Vagina (tissue), 2 donors: ENCODE measurements around the gene TIGIT. TPM values are rescaled to one million over a fixed set of nuclear protein-coding genes. Genes with fewer than 3 reads are reported as not detected.

ENCODE experiments used
- DNase-seq, 2 donors: peaks; one replicate each; pipeline ENCODE4 v3.0.0-alpha.2; 2017; ENCODE audit errors: extremely low spot score in 2 of 2
- H3K27ac ChIP-seq: fragments of 200-600 bp; sonication (generic); one replicate; pipeline ENCODE4 v1.5.1; 2019
- H3K27me3 ChIP-seq: fragments of 200-600 bp; sonication (generic); one replicate; pipeline ENCODE4 v1.5.1; 2019
- H3K36me3 ChIP-seq, 2 donors: fragments of 200-600 bp; sonication (generic); one replicate each; pipeline ENCODE4 v1.5.1; 2017 to 2019
- H3K4me1 ChIP-seq: fragments of 200-600 bp; sonication (generic); one replicate; pipeline ENCODE4 v1.5.1; 2019
- H3K4me3 ChIP-seq, 2 donors: fragments of 200-600 bp; sonication (generic); 1 replicate in 1 of 2; 2 replicates in 1 of 2; pipeline ENCODE4 v1.5.1; 2016 to 2019
- H3K9me3 ChIP-seq: fragments of 200-600 bp; sonication (generic); one replicate; pipeline ENCODE4 v1.5.1; 2019
- POLR2A ChIP-seq, 2 donors: fragments of 450-650 bp; IDR thresholded peaks; one replicate each; pipeline ENCODE4 v1.6.1; 2017; ENCODE audit warnings: antibody characterized with exemption in 2 of 2, mild to moderate bottlenecking in 2 of 2, moderate library complexity in 2 of 2
- POLR2AphosphoS5 ChIP-seq, 2 donors: sonication (generic); formaldehyde crosslinking; IDR thresholded peaks; one replicate each; pipeline ENCODE4 v1.9.0; 2017; ENCODE audit warnings: antibody characterized with exemption in 2 of 2, mild to moderate bottlenecking in 2 of 2, low read depth in 1 of 2; ENCODE audit not compliant: insufficient read depth in 1 of 2
- intact Hi-C: fragments of 100-400 bp; cut with DNase I; formaldehyde crosslinking; loops from one replicate; pipeline ENCODE4 v1.15.1; 2023
- total RNA-seq: library from RNA; depleted of rRNA; stranded (reverse); fragments of >200 nt; gene quantifications from one replicate; pipeline ENCODE4 v1.2.3, GENCODE V29; 2016
- TF ChIP-seq, protein P1 (sequence below), 3 experiments: fragments of 450-650 bp in 2 of 3; fragments of 200-600 bp in 1 of 3; sonication (generic) in 1 of 3; IDR thresholded peaks; one replicate each; pipeline ENCODE4 v1.5.1; 2017 to 2019; ENCODE audit warnings: antibody characterized with exemption in 3 of 3, mild to moderate bottlenecking in 2 of 3, moderate library complexity in 2 of 3

The TIGIT gene
- total RNA-seq = 8.6 TPM

GRCh38 chr3:114293838-114294535 lies at the start of gene TIGIT:
Gene TIGIT, plus strand, starts transcription at chr3:114294028. Its CDS starts 34 bp downstream, at chr3:114294062.
- Histone ChIP-seq H3K4me1 (no peaks in the 10 kb centered on the region), H3K36me3 (no peaks in the 10 kb centered on the region), H3K9me3 (no peaks in the 10 kb centered on the region), H3K27ac (no peak within 1 kb of the TSS), H3K4me3 (no peak within 1 kb of the TSS), H3K27me3 (no peaks in the 10 kb centered on the region)
- intact Hi-C loops = loop anchor here (5.0 kb wide), 1 partner anchor 168 kb away; no protein-coding TSS in a partner anchor
- no peak for TF ChIP-seq POLR2AphosphoS5 (IDR thresholded peaks at IDR 0.05; ENCODE audit: insufficient read depth in 1 of 2, low read depth in 1 of 2)
- DNase-seq = no peak

GRCh38 chr3:114252954-114253353 lies 40.9 kb upstream of the TIGIT start:
- Histone ChIP-seq H3K36me3 (no peaks in the 10 kb centered on the region), H3K27ac (no peak overlapping the region), H3K9me3 (no peaks in the 10 kb centered on the region), H3K4me3 (no peak overlapping the region), H3K27me3 (no peaks in the 10 kb centered on the region), H3K4me1 (no peaks in the 10 kb centered on the region)
- DNase-seq = no peak
- intact Hi-C loops = no loop called here
- TF ChIP-seq, protein P1, sequence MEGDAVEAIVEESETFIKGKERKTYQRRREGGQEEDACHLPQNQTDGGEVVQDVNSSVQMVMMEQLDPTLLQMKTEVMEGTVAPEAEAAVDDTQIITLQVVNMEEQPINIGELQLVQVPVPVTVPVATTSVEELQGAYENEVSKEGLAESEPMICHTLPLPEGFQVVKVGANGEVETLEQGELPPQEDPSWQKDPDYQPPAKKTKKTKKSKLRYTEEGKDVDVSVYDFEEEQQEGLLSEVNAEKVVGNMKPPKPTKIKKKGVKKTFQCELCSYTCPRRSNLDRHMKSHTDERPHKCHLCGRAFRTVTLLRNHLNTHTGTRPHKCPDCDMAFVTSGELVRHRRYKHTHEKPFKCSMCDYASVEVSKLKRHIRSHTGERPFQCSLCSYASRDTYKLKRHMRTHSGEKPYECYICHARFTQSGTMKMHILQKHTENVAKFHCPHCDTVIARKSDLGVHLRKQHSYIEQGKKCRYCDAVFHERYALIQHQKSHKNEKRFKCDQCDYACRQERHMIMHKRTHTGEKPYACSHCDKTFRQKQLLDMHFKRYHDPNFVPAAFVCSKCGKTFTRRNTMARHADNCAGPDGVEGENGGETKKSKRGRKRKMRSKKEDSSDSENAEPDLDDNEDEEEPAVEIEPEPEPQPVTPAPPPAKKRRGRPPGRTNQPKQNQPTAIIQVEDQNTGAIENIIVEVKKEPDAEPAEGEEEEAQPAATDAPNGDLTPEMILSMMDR (IDR thresholded peaks at IDR 0.05) = no peak
- TF ChIP-seq POLR2AphosphoS5 (IDR thresholded peaks at IDR 0.05; ENCODE audit: insufficient read depth in 1 of 2, low read depth in 1 of 2) = no peak
- TF ChIP-seq POLR2A (IDR thresholded peaks at IDR 0.05) = no peak

DNA sequence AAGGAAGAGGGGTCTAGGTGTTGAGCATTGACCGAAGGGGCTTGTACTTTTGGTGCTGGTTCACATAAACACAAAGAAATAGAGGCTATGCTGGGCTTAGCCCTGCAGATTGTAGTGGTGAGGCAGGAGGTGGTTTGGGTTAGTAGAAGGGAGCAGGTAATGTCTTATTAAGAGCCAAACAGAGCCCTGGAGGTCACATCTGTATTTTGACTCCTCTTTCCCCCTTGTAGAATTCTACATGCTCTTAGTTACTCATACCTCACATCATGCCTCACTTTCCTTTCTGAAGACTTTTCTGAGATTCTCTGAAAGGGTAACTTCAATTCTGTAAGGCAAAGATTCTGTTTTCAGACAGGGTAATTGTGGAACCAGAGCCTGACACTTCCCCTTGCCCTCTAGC lies 40.3 kb upstream of the TIGIT start:
- intact Hi-C loops = no loop called here

GRCh38 chr3:114259566-114259965 lies 34.3 kb upstream of the TIGIT start:
- H3K27me3 ChIP-seq = no peaks in the 10 kb centered on the region
- no peaks in the 10 kb centered on the region for H3K4me1 ChIP-seq
- no peaks in the 10 kb centered on the region for H3K36me3 ChIP-seq
- TF ChIP-seq POLR2AphosphoS5 (IDR thresholded peaks at IDR 0.05; ENCODE audit: insufficient read depth in 1 of 2, low read depth in 1 of 2) (no peak), POLR2A (IDR thresholded peaks at IDR 0.05) (no peak)
- TF ChIP-seq, protein P1 (IDR thresholded peaks at IDR 0.05) = no peak
- H3K27ac ChIP-seq = no peak overlapping the region
- no peaks in the 10 kb centered on the region for H3K9me3 ChIP-seq
- no peak for DNase-seq
- intact Hi-C loops = no loop called here
- H3K4me3 ChIP-seq = no peak overlapping the region

More for the DNA sequence above, 40.3 kb upstream of the TIGIT start:
- Histone ChIP-seq H3K27ac (no peak overlapping the region), H3K4me1 (no peaks in the 10 kb centered on the region), H3K27me3 (no peaks in the 10 kb centered on the region), H3K4me3 (no peak overlapping the region), H3K9me3 (no peaks in the 10 kb centered on the region), H3K36me3 (no peaks in the 10 kb centered on the region)
- DNase-seq = no peak
- TF ChIP-seq POLR2A (IDR thresholded peaks at IDR 0.05) (no peak), POLR2AphosphoS5 (IDR thresholded peaks at IDR 0.05; ENCODE audit: insufficient read depth in 1 of 2, low read depth in 1 of 2) (no peak)
- TF ChIP-seq, protein P1 (IDR thresholded peaks at IDR 0.05) = no peak

DNA sequence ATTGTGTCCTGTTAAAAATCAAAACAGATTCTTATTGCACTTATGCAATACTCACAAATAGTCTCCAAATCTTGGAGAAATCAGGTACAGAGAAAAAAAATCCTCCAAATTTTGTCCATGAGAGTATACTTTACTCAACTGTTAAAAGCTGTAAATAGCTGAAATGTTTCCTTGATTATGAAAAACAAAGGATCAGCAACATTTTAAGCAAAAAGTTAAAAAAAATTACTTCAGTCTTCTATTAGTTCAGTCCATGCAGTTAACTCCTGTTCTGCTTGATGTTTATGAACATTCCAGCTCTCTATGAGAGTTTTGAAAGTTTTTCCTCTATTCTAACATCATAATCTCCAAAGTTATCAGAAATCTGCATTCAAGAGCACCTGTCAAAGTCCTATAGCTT lies 33.7 kb upstream of the TIGIT start:
- Histone ChIP-seq H3K9me3 (no peaks in the 10 kb centered on the region), H3K4me1 (no peaks in the 10 kb centered on the region)
- TF ChIP-seq, protein P1 (IDR thresholded peaks at IDR 0.05) = no peak
- TF ChIP-seq POLR2AphosphoS5 (IDR thresholded peaks at IDR 0.05; ENCODE audit: insufficient read depth in 1 of 2, low read depth in 1 of 2) = no peak
- TF ChIP-seq POLR2A (IDR thresholded peaks at IDR 0.05) = no peak

More for the DNA sequence above, 33.7 kb upstream of the TIGIT start:
- no peak overlapping the region for H3K27ac ChIP-seq
- H3K27me3 ChIP-seq = no peaks in the 10 kb centered on the region
- no peaks in the 10 kb centered on the region for H3K36me3 ChIP-seq
- intact Hi-C loops = no loop called here
- DNase-seq = no peak
- H3K4me3 ChIP-seq = no peak overlapping the region
